HG03520 (cell line): ENCODE results near the gene FAM222B.
"Not testable (repeated sequence)": the region's sequence is repeated elsewhere in the genome, so short reads cannot be mapped to it uniquely, and the experiment has no call there.

Experiments
- ATAC-seq: cut with Tn5 transposase; IDR thresholded peaks from one replicate; pipeline ENCODE4 v1.9.1; 2021; ENCODE audit warnings: mild to moderate bottlenecking, moderate library complexity; ENCODE audit not compliant: unreplicated experiment

Gene FAM222B

GRCh38 chr17:28871056-28871579 is 28.5 kb upstream of the FAM222B start:
- peak; percentile 78 for ATAC-seq

- ATAC-seq: no peak
Observed at GRCh38 chr17:28867276-28867675, 24.7 kb upstream of the FAM222B start.

DNA sequence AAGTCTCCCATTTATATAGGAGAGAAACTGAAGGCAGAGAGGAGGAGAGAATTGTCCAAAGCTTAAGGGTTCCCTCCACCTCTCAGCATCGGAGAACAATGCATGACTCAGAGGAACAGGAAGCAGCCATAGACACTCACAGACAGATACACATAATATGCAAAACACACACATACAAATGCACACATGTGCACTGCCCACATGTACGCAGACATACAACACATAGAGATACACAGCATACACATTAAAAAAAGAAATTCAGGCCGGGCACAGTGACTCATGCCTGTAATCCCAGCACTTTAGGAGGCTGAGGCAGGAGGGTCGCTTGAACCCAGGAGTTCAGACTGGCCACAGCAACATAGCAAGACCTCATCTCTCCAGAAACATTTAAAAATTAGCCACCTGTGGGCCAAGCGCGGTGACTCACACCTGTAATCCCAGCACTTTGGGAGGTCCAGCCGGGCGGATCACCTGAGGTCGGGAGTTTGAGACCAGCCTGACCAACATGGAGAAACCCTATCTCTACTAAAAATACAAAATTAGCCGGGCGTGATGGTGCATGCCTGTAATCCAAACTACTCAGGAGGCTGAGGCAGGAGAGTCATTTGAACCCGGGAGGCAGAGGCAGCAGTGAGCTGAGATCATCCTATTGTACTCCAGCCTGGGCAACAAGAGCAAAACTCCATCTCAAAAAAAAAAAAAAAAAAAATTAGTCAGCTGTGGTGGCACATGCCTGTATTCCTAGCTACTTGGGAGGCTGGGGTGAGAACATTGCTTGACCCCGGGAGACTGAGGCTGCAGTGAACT is 23.6 kb upstream of the FAM222B start:
- no peak for ATAC-seq

DNA sequence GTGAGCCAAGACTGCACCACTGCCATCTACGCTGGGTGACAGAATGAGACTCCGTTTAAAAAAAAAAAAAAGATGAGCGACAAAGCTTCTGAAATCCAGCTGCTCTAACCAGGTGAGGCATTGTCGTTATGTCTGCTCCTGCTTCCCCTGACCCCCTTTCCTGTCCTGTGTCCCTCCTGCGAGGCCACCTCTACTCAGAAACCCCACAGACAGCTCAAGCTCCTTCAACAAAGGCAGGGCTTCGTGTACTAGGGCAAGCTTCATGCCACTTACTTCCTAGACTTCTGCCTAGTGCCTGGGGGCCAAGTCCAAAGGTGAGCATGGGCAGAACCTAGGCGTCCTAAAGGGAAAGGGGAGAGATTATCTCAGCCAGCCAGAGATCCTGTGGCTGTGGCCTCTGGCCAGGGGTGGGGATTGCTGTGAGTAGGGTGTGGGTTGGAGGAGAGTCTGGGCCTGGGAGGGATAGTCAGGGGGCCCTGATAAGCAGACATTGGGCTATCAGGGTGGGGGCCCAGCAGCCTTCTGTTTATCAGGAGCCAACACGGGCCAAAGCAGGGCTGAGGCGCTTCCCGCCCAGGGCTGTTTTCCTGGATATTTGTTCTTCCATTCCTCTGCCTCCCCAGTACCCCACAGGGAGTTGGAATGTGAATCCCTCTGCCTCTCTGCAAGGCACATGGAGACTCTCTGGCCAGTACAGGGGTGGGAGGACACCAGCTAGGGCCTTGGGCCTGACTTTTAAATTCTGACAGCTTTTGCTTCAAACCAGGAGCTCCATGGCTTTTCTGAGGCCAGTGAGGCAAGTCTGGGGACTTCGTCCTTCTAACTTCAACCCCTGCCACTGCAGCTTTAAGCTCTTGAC is 22.6 kb upstream of the FAM222B start:
- ATAC-seq: no peak

- ATAC-seq: no peak
Observed at GRCh38 chr17:28863953-28864352, 21.4 kb upstream of the FAM222B start.

- ATAC-seq: no peak
Observed at GRCh38 chr17:28862561-28862960, 20.0 kb upstream of the FAM222B start.

- no peak for ATAC-seq
Observed at GRCh38 chr17:28861393-28862203, 19.0 kb upstream of the FAM222B start.

GRCh38 chr17:28860363-28860808 is 17.8 kb upstream of the FAM222B start:
- ATAC-seq: no peak

GRCh38 chr17:28858801-28859355 is 16.3 kb upstream of the FAM222B start:
- ATAC-seq: no peak

DNA sequence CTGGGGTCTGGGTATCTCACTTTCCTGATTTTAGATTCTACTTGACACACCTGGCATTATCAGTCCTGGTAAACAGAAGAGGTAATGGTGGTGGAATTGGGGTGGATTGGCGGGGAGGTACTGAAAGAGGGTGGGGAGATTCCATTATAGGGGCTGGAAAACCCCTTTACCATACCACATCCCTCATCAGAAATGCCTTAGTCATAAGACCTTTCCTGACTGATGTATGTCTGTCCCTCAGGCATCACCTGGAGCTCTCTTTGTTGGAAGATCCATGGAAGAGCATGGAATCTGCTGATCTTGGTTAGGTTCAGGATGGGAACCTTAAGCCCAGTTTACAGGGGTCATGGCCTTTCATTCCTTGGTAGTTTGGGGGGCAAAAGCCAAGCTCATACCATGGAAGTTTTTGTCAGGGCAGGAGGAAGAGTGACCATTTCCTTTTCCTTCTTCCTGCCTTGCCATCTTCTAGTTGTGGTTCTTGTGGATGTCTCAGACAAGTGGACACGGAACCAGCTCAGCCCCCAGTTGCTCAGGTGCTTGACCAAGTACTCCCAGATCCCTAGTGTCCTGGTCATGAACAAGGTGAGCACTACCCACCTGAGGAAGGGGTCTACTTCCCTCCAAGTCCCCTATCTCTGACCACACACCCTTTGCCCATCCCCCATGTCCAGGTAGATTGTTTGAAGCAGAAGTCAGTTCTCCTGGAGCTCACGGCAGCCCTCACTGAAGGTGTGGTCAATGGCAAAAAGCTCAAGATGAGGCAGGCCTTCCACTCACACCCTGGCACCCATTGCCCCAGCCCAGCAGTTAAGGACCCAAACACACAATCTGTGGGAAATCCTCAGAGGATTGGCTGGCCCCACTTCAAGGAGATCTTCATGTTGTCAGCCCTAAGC is 15.6 kb upstream of the FAM222B start:
- ATAC-seq: no peak

GRCh38 chr17:28856028-28856574 is 13.5 kb upstream of the FAM222B start:
- ATAC-seq: no peak

- ATAC-seq: no peak
Observed at GRCh38 chr17:28855336-28855679, 12.7 kb upstream of the FAM222B start.

- peak; percentile 88 for ATAC-seq
Observed at GRCh38 chr17:28854457-28855335, 12.1 kb upstream of the FAM222B start, which contains the start of gene ERAL1. Gene ERAL1 (plus strand): TSS chr17:28855016. CDS start chr17:28855035, 19 bp downstream.

GRCh38 chr17:28853295-28853694 is 10.7 kb upstream of the FAM222B start:
- no peak for ATAC-seq

- ATAC-seq: no peak
Observed at GRCh38 chr17:28849281-28849680, 6.7 kb upstream of the FAM222B start.

- not testable (repeated sequence) for ATAC-seq
Observed at GRCh38 chr17:28848667-28849066, 6.1 kb upstream of the FAM222B start.

- ATAC-seq: not testable (repeated sequence)
Observed at GRCh38 chr17:28846699-28847098, 4.1 kb upstream of the FAM222B start.

DNA sequence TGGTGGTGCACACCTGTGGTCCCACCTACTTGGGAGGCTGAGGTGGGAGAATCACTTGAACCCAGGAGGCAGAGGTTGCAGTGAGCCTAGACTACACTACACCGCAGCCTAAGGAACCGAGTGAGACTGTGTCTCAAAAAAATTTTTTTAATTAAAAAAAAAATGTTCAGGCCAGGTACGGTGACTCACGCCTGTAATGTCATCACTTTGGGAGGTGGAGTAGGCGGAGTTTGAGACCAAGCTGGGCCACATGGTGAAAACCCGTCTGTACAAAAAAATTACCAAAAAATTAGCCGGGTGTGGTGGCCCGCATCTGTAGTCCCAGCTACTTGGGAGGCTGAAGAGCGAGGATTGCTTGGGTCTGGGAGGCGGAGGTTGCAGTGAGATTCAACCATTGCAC is 3.6 kb upstream of the FAM222B start:
- ATAC-seq: no peak
